Progenitor cell of endocrine pancreas (in vitro differentiated cells): ENCODE results near the gene DNASE2. TPM values are rescaled to one million over a fixed set of nuclear protein-coding genes. Genes with fewer than 3 reads are reported as not detected.

Source experiments
- DNase-seq: peaks from one replicate; pipeline ENCODE4 v3.0.0; 2021; ENCODE audit warnings: low spot score; ENCODE audit not compliant: unreplicated experiment
- H3K27ac Mint-ChIP-seq: 2 replicates; pipeline ENCODE4 v1.8.0; 2021; ENCODE audit warnings: mild to moderate bottlenecking, moderate library complexity, mixed read lengths
- H3K27me3 Mint-ChIP-seq: 2 replicates; pipeline ENCODE4 v1.8.0; 2021; ENCODE audit warnings: mixed read lengths
- H3K36me3 Mint-ChIP-seq: 2 replicates; pipeline ENCODE4 v1.8.0; 2022; ENCODE audit warnings: mixed read lengths; ENCODE audit not compliant: insufficient read depth
- H3K4me1 Mint-ChIP-seq: 2 replicates; pipeline ENCODE4 v1.8.0; 2021; ENCODE audit warnings: low read depth, mixed read lengths
- H3K4me3 Mint-ChIP-seq: 2 replicates; pipeline ENCODE4 v1.8.0; 2021; ENCODE audit warnings: low read depth, mild to moderate bottlenecking, moderate library complexity, mixed read lengths
- H3K9me3 Mint-ChIP-seq: 2 replicates; pipeline ENCODE4 v1.8.0; 2021; ENCODE audit warnings: low read depth, mixed read lengths
- CTCF ChIP-seq: fragments of 200-600 bp; sonication (generic); IDR thresholded peaks from one replicate; pipeline ENCODE4 v1.5.0; 2021; ENCODE audit warnings: antibody characterized with exemption, mild to moderate bottlenecking; ENCODE audit not compliant: unreplicated experiment
- total RNA-seq: library from RNA; stranded (reverse); gene quantifications from 2 replicates; pipeline ENCODE4 v1.2.1, GENCODE V29; 2021

The DNASE2 gene
- total RNA-seq, 1 donor from 2014 or later, result 26.0 TPM

- no peaks in the 10 kb centered on the region for H3K36me3 Mint-ChIP-seq
- H3K4me3 Mint-ChIP-seq, result no peak overlapping the region
- peaks cover 12% of the 10 kb centered on the region for H3K27me3 Mint-ChIP-seq
- no peak for DNase-seq
- H3K4me1 Mint-ChIP-seq, result peaks cover 18% of the 10 kb centered on the region
- H3K9me3 Mint-ChIP-seq, result no peaks in the 10 kb centered on the region
- no peak overlapping the region for H3K27ac Mint-ChIP-seq
- no peak for TF ChIP-seq CTCF
Observed at GRCh38 chr19:12888006-12888603, 6.9 kb upstream of the DNASE2 start.

- H3K4me1 Mint-ChIP-seq, result peaks cover 17% of the 10 kb centered on the region
- peaks cover 12% of the 10 kb centered on the region for H3K27me3 Mint-ChIP-seq
- DNase-seq, result no peak
- H3K27ac Mint-ChIP-seq, result no peak within 1 kb of the TSS
- no peak for TF ChIP-seq CTCF
- H3K4me3 Mint-ChIP-seq, result peak within 1 kb of the TSS; percentile 69
- H3K9me3 Mint-ChIP-seq, result no peaks in the 10 kb centered on the region
- H3K36me3 Mint-ChIP-seq, result no peaks in the 10 kb centered on the region
Observed at GRCh38 chr19:12886969-12887747, 5.9 kb upstream of the DNASE2 start, which contains the start of gene KLF1. KLF1 (minus strand) TSS chr19:12887201; CDS start chr19:12887140, 61 bp downstream.

- Mint-ChIP-seq H3K36me3 (no peaks in the 10 kb centered on the region), H3K9me3 (no peaks in the 10 kb centered on the region), H3K4me1 (peaks cover 14% of the 10 kb centered on the region), H3K27me3 (peaks cover 12% of the 10 kb centered on the region), H3K4me3 (peak overlapping the region; percentile 69), H3K27ac (no peak overlapping the region)
- no peak for DNase-seq
- TF ChIP-seq CTCF, result no peak
Observed at GRCh38 chr19:12886651-12886968, 5.4 kb upstream of the DNASE2 start.

DNA sequence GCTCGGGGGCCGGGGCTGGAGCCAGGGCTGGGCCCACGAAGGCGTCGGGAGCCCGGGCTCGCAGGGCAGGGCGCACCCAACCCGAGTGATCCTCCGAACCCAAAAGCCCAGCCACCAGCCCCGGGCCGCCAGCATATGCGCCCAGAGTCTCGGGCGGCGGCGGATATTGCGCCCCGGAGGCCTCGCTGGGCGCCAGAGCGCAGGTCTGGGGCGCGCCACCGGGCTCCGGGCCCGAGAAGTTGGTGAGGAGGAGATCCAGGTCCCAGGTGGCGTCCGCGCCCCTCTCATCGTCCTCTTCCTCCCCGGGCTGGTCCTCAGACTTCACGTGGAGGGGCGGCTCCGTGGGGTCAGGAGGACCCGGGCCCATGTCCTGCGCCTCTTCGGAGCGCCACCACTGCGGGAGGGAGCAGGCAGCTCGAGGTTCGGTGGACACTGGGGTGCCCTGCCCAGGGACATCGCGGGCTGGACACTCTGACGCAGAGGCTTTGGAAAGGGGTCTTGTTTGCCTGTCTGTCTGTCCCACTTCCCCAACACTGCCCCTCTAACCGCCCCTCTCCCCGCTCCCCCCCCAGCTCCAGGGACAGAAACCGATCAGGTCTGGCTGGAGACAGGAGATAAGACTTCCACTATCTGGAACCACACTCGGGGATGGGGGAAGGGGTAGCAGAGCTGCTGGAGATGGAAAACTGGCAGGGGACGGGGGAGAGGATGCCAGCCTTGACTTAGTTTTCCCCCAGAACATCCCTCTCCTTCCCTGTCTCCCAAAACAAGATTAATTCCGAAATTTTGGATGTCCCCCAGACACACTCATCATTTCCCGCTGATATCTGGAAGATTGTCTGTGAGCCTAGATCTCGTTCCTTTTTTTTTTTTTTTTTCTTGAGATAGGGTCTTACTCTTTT is 4.8 kb upstream of the DNASE2 start:
- Mint-ChIP-seq H3K36me3 (no peaks in the 10 kb centered on the region), H3K4me3 (peak overlapping the region; percentile 69), H3K27me3 (peaks cover 12% of the 10 kb centered on the region), H3K9me3 (no peaks in the 10 kb centered on the region), H3K4me1 (peaks cover 9% of the 10 kb centered on the region), H3K27ac (no peak overlapping the region)
- no peak for TF ChIP-seq CTCF
- no peak for DNase-seq
